ENCODE results near the gene LILRB5. TPM values are rescaled to one million over a fixed set of nuclear protein-coding genes. Genes with fewer than 3 reads are reported as not detected.

Gene LILRB5
- total and polyA plus RNA-seq, 2 of the 8 experiments (the other 6 are each of a cell fraction or from before 2014, with no cell fraction given) = 0.05 TPM; not detected in 1

DNA sequence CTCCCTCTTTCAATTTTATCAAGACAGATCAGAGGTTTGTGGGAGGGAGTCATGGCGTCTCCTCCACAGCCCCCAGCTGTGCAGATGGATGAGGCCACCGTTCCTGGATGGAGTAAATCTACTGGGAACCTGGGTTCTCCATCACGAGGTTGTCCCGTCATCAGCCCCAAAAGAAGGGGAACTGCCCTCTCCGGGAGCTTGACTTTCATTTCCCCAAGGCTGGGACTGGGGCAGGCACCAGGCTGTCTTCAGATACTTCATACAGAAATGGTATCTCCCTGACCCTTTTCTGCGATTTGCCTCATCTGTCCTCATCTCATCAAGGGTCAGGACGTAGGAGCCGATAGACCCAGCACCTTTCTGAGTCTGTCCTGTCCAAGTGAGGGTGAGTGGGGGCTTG, 14.0 kb upstream of the LILRB5 start (continued):
- TF ChIP-seq POU5F1 (IDR thresholded peaks at IDR 0.05; ENCODE audit: low read depth, low read length) = no peak

Data from H1 (cell line).